ENCODE data around the gene SMLR1. TPM values are rescaled to one million over a fixed set of nuclear protein-coding genes. Genes with fewer than 3 reads are reported as not detected.
"Not testable (repeated sequence)": the region's sequence is repeated elsewhere in the genome, so short reads cannot be mapped to it uniquely, and the experiment has no call there.

The SMLR1 gene
- total RNA-seq, 1 donor: not detected

GRCh38 chr6:130787726-130788500 lies 39.3 kb upstream of the SMLR1 start:
- no peak for TF ChIP-seq CTCF (IDR thresholded peaks at IDR 0.05; ENCODE audit: insufficient read depth, low read length)
- DNase-seq (ENCODE audit: low read depth): no peak
- no peak overlapping the region for H3K4me3 ChIP-seq (ENCODE audit: low read depth, low read length)

GRCh38 chr6:130788954-130789353 lies 38.3 kb upstream of the SMLR1 start:
- no peak overlapping the region for H3K4me3 ChIP-seq (ENCODE audit: low read depth, low read length)
- no peak for DNase-seq (ENCODE audit: low read depth)

GRCh38 chr6:130794010-130794697 lies 33.1 kb upstream of the SMLR1 start:
- no peak for TF ChIP-seq CTCF (IDR thresholded peaks at IDR 0.05; ENCODE audit: insufficient read depth, low read length)
- DNase-seq (ENCODE audit: low read depth): no peak
- no peak overlapping the region for H3K4me3 ChIP-seq (ENCODE audit: low read depth, low read length)

More at GRCh38 chr6:130788954-130789353, 38.3 kb upstream of the SMLR1 start:
- no peak for TF ChIP-seq CTCF (IDR thresholded peaks at IDR 0.05; ENCODE audit: insufficient read depth, low read length)

GRCh38 chr6:130794738-130795137 lies 32.5 kb upstream of the SMLR1 start:
- H3K4me3 ChIP-seq (ENCODE audit: low read depth, low read length): no peak overlapping the region
- peak; percentile 33 for DNase-seq (ENCODE audit: low read depth)
- no peak for TF ChIP-seq CTCF (IDR thresholded peaks at IDR 0.05; ENCODE audit: insufficient read depth, low read length)

- H3K4me3 ChIP-seq (ENCODE audit: low read depth, low read length): no peak overlapping the region
- no peak for TF ChIP-seq CTCF (IDR thresholded peaks at IDR 0.05; ENCODE audit: insufficient read depth, low read length)
- peak; percentile 91 for DNase-seq (ENCODE audit: low read depth)
These were observed 30.8 kb upstream of the SMLR1 start for GRCh38 chr6:130796313-130796905.

GRCh38 chr6:130797061-130797460 lies 30.1 kb upstream of the SMLR1 start:
- no peak for DNase-seq (ENCODE audit: low read depth)
- TF ChIP-seq CTCF (IDR thresholded peaks at IDR 0.05; ENCODE audit: insufficient read depth, low read length): no peak
- no peak overlapping the region for H3K4me3 ChIP-seq (ENCODE audit: low read depth, low read length)

GRCh38 chr6:130801368-130801767 lies 25.8 kb upstream of the SMLR1 start:
- H3K4me3 ChIP-seq (ENCODE audit: low read depth, low read length); DNase-seq (ENCODE audit: low read depth): not testable (repeated sequence)

Measured in fibroblast of the aortic adventitia (primary cell).